ENCODE results near the gene PDE9A.

- TF ChIP-seq, protein P1, sequence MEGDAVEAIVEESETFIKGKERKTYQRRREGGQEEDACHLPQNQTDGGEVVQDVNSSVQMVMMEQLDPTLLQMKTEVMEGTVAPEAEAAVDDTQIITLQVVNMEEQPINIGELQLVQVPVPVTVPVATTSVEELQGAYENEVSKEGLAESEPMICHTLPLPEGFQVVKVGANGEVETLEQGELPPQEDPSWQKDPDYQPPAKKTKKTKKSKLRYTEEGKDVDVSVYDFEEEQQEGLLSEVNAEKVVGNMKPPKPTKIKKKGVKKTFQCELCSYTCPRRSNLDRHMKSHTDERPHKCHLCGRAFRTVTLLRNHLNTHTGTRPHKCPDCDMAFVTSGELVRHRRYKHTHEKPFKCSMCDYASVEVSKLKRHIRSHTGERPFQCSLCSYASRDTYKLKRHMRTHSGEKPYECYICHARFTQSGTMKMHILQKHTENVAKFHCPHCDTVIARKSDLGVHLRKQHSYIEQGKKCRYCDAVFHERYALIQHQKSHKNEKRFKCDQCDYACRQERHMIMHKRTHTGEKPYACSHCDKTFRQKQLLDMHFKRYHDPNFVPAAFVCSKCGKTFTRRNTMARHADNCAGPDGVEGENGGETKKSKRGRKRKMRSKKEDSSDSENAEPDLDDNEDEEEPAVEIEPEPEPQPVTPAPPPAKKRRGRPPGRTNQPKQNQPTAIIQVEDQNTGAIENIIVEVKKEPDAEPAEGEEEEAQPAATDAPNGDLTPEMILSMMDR (IDR thresholded peaks at IDR 0.05) = no peak
- TF ChIP-seq POLR2A (IDR thresholded peaks at IDR 0.05) = no peak
These were observed 43.1 kb downstream of the PDE9A start for GRCh38 chr21:42696501-42697040.
